ENCODE results near the gene ZBTB47. TPM values are rescaled to one million over a fixed set of nuclear protein-coding genes. Genes with fewer than 3 reads are reported as not detected.

Gene ZBTB47
- total and polyA plus RNA-seq, 2 donors (not counting 3 experiments of a cell fraction or from before 2014, with no cell fraction given) = 10.6 to 14.5 TPM

DNA sequence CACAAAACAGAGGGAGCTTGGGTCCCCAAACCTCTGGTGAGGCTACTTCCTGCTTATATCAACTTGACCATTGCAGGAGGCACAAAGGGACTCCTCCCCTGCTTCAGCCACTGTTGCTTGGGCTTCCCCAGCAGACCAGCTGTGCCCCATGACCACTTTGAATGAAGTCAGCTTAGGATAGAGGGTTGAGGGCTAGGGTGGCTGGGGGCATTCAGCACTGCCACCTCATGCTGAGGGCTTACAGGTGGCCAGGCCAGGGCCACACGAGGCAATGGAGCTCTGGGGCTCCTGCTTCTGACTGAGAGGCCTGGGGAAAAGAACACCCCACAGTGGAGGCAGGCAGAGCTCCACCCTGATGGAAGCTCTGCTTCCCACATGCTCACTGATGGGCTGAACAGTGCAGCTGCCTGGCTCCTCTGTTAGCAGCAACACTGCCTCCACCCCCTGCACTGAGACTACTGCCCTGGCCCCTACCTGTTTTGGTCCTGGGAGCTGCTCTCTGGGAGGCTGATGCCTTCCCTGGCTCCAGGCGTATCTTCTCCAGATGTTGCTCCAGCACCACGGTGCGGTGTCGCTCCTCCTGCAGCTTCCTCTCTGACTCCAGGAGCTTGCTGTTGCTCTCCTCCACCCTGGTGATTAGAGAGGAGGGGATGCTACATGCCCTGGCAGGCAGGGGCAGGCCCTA is 59.3 kb downstream of the ZBTB47 start:
- peaks cover 0 to 8% of the 10 kb centered on the region in 2 experiments for H3K27me3 ChIP-seq (ENCODE audit: control insufficient read depth in 2 of 2, insufficient read depth in 2 of 2, low read length in 2 of 2)
- H3K4me3 ChIP-seq (replicated peaks in 1 of 3; ENCODE audit: insufficient read depth in 1 of 3, low read depth in 1 of 3, low read length in 3 of 3) = no peak overlapping the region
- POLR2A ChIA-PET = no interaction called here
- BruUV-seq (replicated peaks) = no TSS peak
- CTCF ChIA-PET = interaction anchor here (1.8 to 2.2 kb wide), 2 partner anchors 11 to 31 kb away, joined by 7 to 9 read pairs; no protein-coding TSS in a partner anchor
- H3K9ac ChIP-seq (replicated peaks; ENCODE audit: extremely low read depth, insufficient read depth, low read length) = no peak overlapping the region
- no peaks in the 10 kb centered on the region for H4K20me1 ChIP-seq (replicated peaks; ENCODE audit: control insufficient read depth, extremely low read depth, insufficient read depth, low read length)
- no peaks in the 10 kb centered on the region for H3K9me1 ChIP-seq (replicated peaks; ENCODE audit: control insufficient read depth, extremely low read depth, insufficient read depth, low read length)
- intact Hi-C loops (cut with micrococcal nuclease) = no loop called here
- no peaks in the 10 kb centered on the region for H3K4me1 ChIP-seq (ENCODE audit: control insufficient read depth, extremely low read depth, insufficient read depth, low read length)
- dilution Hi-C loops (cut with MboI; ENCODE audit: extremely low pct_ligation_motif_present, low sequenced_read_pairs) = no loop called here
- DNase-seq (ENCODE audit: low read depth, low spot score) = no peak
- H3K36me3 ChIP-seq (ENCODE audit: control insufficient read depth in 2 of 2, extremely low read depth in 1 of 2, insufficient read depth in 2 of 2, low read length in 2 of 2) = no peaks in the 10 kb centered on the region
- no peaks in the 10 kb centered on the region for H3K79me2 ChIP-seq (ENCODE audit: control insufficient read depth, insufficient read depth, low read length)
- H3K9me3 ChIP-seq (replicated peaks; ENCODE audit: control insufficient read depth, insufficient read depth, low read length) = no peaks in the 10 kb centered on the region
- FAIRE-seq = no peak
- TF ChIP-seq GATA2 (IDR thresholded peaks at IDR 0.05; ENCODE audit: insufficient read depth, insufficient read length, low read depth, low read length) (no peak), MYC (IDR thresholded peaks at IDR 0.05; ENCODE audit: low read depth, low read length) (no peak), POLR2AphosphoS5 (IDR thresholded peaks at IDR 0.05; ENCODE audit: insufficient read depth, low read depth, low read length) (no peak), FOS (IDR thresholded peaks at IDR 0.05; ENCODE audit: borderline replicate concordance, insufficient read depth, low read length) (no peak), JUN (IDR thresholded peaks at IDR 0.05; ENCODE audit: borderline replicate concordance, insufficient read depth, insufficient read length, low read depth) (no peak), EZH2 (IDR thresholded peaks at IDR 0.05; ENCODE audit: borderline replicate concordance, low read depth, low read length, severe bottlenecking) (no peak), POLR2A (IDR thresholded peaks at IDR 0.05; ENCODE audit: low read depth, low read length) (no peak)
- TF ChIP-seq, protein P1, sequence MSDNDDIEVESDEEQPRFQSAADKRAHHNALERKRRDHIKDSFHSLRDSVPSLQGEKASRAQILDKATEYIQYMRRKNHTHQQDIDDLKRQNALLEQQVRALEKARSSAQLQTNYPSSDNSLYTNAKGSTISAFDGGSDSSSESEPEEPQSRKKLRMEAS (IDR thresholded peaks at IDR 0.05; ENCODE audit: insufficient read depth, insufficient read length) = no peak
- TF ChIP-seq, protein P2, sequence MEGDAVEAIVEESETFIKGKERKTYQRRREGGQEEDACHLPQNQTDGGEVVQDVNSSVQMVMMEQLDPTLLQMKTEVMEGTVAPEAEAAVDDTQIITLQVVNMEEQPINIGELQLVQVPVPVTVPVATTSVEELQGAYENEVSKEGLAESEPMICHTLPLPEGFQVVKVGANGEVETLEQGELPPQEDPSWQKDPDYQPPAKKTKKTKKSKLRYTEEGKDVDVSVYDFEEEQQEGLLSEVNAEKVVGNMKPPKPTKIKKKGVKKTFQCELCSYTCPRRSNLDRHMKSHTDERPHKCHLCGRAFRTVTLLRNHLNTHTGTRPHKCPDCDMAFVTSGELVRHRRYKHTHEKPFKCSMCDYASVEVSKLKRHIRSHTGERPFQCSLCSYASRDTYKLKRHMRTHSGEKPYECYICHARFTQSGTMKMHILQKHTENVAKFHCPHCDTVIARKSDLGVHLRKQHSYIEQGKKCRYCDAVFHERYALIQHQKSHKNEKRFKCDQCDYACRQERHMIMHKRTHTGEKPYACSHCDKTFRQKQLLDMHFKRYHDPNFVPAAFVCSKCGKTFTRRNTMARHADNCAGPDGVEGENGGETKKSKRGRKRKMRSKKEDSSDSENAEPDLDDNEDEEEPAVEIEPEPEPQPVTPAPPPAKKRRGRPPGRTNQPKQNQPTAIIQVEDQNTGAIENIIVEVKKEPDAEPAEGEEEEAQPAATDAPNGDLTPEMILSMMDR (IDR thresholded peaks at IDR 0.05; ENCODE audit: extremely low read depth in 1 of 2, insufficient read depth in 1 of 2, low read depth in 1 of 2, low read length in 2 of 2) = no peak
- no peak overlapping the region for H2AFZ ChIP-seq (ENCODE audit: low read depth, low read length)
- no peak overlapping the region for H3K4me2 ChIP-seq (ENCODE audit: insufficient read depth, low read length)
- no peak overlapping the region for H3K27ac ChIP-seq (ENCODE audit: insufficient read depth, low read depth, low read length)
